OCI-LY7 (cell line): ENCODE measurements around the gene LSS. TPM values are rescaled to one million over a fixed set of nuclear protein-coding genes. Genes with fewer than 3 reads are reported as not detected.

ENCODE experiments used
- BruUV-seq: library from RNA; stranded (reverse); fragments of 400-500 nt; replicated peaks from 2 replicates; lab custom pipeline; 2021; lab: Mats Ljungman, UMichigan
- CTCF ChIA-PET: fragments of 300-600 bp; sonication (Branson Sonifier 250); formaldehyde crosslinking; loops from one replicate; lab custom pipeline; 2022; ENCODE audit warnings: antibody characterized with exemption; ENCODE audit not compliant: unreplicated experiment; lab: Charles Lee
- POLR2A ChIA-PET: fragments of 300-600 bp; sonication (Branson Sonifier 250); formaldehyde crosslinking; loops from one replicate; lab custom pipeline; 2022; ENCODE audit warnings: antibody characterized with exemption; lab: Charles Lee
- DNase-seq: peaks from one replicate; pipeline ENCODE4 v3.0.0-alpha.2; 2015; ENCODE audit warnings: low spot score
- H2AFZ ChIP-seq: fragments of 200-600 bp; sonication (generic), shearing (Covaris generic); 2 replicates; pipeline ENCODE4 v1.6.1; 2014; ENCODE audit warnings: mild to moderate bottlenecking, antibody characterized with exemption, low read length, moderate library complexity
- H3K27ac ChIP-seq: fragments of 200-600 bp; sonication (generic); 2 replicates; pipeline ENCODE4 v1.5.1; 2014; ENCODE audit warnings: mixed run types, low read depth, mild to moderate bottlenecking, moderate library complexity, low read length, inconsistent platforms; ENCODE audit not compliant: poor library complexity, severe bottlenecking
- H3K36me3 ChIP-seq: fragments of 200-600 bp; sonication (generic); 2 replicates; pipeline ENCODE4 v1.6.1; 2014; ENCODE audit warnings: mild to moderate bottlenecking, antibody characterized with exemption, low read length, moderate library complexity, mixed read lengths; ENCODE audit not compliant: insufficient read depth
- H3K4me1 ChIP-seq: fragments of 200-600 bp; sonication (generic); 2 replicates; pipeline ENCODE4 v1.5.1; 2014; ENCODE audit warnings: mild to moderate bottlenecking, low read length; ENCODE audit not compliant: insufficient read depth, poor library complexity, severe bottlenecking
- H3K4me2 ChIP-seq: fragments of 200-600 bp; sonication (generic); 2 replicates; pipeline ENCODE4 v1.6.1; 2014; ENCODE audit warnings: mild to moderate bottlenecking, low read length
- H3K4me3 ChIP-seq: fragments of 200-600 bp; sonication (generic); 2 replicates; pipeline ENCODE4 v1.5.1; 2014; ENCODE audit warnings: mild to moderate bottlenecking, low read depth, low read length; ENCODE audit not compliant: poor library complexity, severe bottlenecking
- H3K79me2 ChIP-seq: fragments of 200-600 bp; sonication (generic); 2 replicates; pipeline ENCODE4 v1.6.1; 2016; ENCODE audit warnings: low read depth, mild to moderate bottlenecking, low read length, moderate library complexity, mixed read lengths; ENCODE audit not compliant: insufficient read depth
- H3K9me2 ChIP-seq: fragments of 200-600 bp; sonication (generic); 2 replicates; pipeline ENCODE4 v1.6.1; 2016; ENCODE audit warnings: mild to moderate bottlenecking, low read length, mixed read lengths; ENCODE audit not compliant: insufficient read depth
- H3K9me3 ChIP-seq: fragments of 200-600 bp; sonication (generic); 2 replicates; pipeline ENCODE4 v1.6.1; 2014; ENCODE audit warnings: mild to moderate bottlenecking, mixed run types, low read length, mixed read lengths
- H4K20me1 ChIP-seq: fragments of 200-600 bp; sonication (generic); 2 replicates; pipeline ENCODE4 v1.6.1; 2014; ENCODE audit warnings: mild to moderate bottlenecking, antibody characterized with exemption, low read length, moderate library complexity, mixed read lengths; ENCODE audit not compliant: insufficient read depth
- EZH2phosphoT487 ChIP-seq: fragments of 200-600 bp; sonication (generic); IDR thresholded peaks from 2 replicates; pipeline ENCODE4 v1.6.1; 2018; ENCODE audit warnings: low read depth, borderline replicate concordance, mild to moderate bottlenecking, mixed run types, antibody characterized with exemption, low read length, moderate library complexity, mixed read lengths
- intact Hi-C: fragments of 100-400 bp; cut with micrococcal nuclease; formaldehyde crosslinking; loops from one replicate; pipeline ENCODE4 v1.10.0; 2022; ENCODE audit not compliant: unreplicated experiment
- total RNA-seq, 2 experiments: library from RNA; depleted of rRNA in 1 of 2; stranded (reverse); fragments of >200 nt in 1 of 2; shearing (Covaris generic) in 1 of 2; gene quantifications; 2 replicates each; pipeline ENCODE4 v1.2.3, GENCODE V29; 2014 to 2022
- TF ChIP-seq, protein P1 (sequence below): fragments of 200-600 bp; sonication (generic); conservative IDR thresholded peaks from 2 replicates; pipeline ENCODE4 v1.5.1; 2014; ENCODE audit warnings: mild to moderate bottlenecking, antibody characterized with exemption, low read length, moderate library complexity, mixed read lengths

Gene LSS
- total RNA-seq, 2 experiments from 2014 or later = 45.4 to 137 TPM

- H3K4me3 ChIP-seq = no peak overlapping the region
- H3K36me3 ChIP-seq = peaks cover 9% of the 10 kb centered on the region; the same call in 1 of the 2 replicates
- no peak for DNase-seq
- intact Hi-C loops = no loop called here
- H3K9me3 ChIP-seq = no peaks in the 10 kb centered on the region
- no peak overlapping the region for H3K4me2 ChIP-seq
- H2AFZ ChIP-seq = no peak overlapping the region
- CTCF ChIA-PET = no interaction called here
- H3K79me2 ChIP-seq = no peaks in the 10 kb centered on the region
- no peak overlapping the region for H3K27ac ChIP-seq
- no peaks in the 10 kb centered on the region for H3K4me1 ChIP-seq
- no TSS peak for BruUV-seq
- H4K20me1 ChIP-seq = no peaks in the 10 kb centered on the region
- no peaks in the 10 kb centered on the region for H3K9me2 ChIP-seq
- TF ChIP-seq, protein P1, sequence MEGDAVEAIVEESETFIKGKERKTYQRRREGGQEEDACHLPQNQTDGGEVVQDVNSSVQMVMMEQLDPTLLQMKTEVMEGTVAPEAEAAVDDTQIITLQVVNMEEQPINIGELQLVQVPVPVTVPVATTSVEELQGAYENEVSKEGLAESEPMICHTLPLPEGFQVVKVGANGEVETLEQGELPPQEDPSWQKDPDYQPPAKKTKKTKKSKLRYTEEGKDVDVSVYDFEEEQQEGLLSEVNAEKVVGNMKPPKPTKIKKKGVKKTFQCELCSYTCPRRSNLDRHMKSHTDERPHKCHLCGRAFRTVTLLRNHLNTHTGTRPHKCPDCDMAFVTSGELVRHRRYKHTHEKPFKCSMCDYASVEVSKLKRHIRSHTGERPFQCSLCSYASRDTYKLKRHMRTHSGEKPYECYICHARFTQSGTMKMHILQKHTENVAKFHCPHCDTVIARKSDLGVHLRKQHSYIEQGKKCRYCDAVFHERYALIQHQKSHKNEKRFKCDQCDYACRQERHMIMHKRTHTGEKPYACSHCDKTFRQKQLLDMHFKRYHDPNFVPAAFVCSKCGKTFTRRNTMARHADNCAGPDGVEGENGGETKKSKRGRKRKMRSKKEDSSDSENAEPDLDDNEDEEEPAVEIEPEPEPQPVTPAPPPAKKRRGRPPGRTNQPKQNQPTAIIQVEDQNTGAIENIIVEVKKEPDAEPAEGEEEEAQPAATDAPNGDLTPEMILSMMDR = no peak
- no peak for TF ChIP-seq EZH2phosphoT487
- POLR2A ChIA-PET = no interaction called here
Observed at GRCh38 chr21:46214478-46215340, 13.9 kb downstream of the LSS start.

- CTCF ChIA-PET = no interaction called here
- Histone ChIP-seq H3K9me2 (no peaks in the 10 kb centered on the region), H3K9me3 (no peaks in the 10 kb centered on the region), H3K79me2 (no peaks in the 10 kb centered on the region), H3K4me1 (no peaks in the 10 kb centered on the region), H3K4me2 (no peak overlapping the region), H2AFZ (no peak overlapping the region), H4K20me1 (no peaks in the 10 kb centered on the region), H3K36me3 (peaks cover 4% of the 10 kb centered on the region; the same call in 1 of the 2 replicates), H3K27ac (no peak overlapping the region), H3K4me3 (no peak overlapping the region)
- POLR2A ChIA-PET = no interaction called here
- intact Hi-C loops = no loop called here
- TF ChIP-seq EZH2phosphoT487 = no peak
- TF ChIP-seq, protein P1 = no peak
- no peak for DNase-seq
- BruUV-seq = no TSS peak
Observed at GRCh38 chr21:46213620-46214286, 14.8 kb downstream of the LSS start.
